Keratinocyte (primary cell): ENCODE data around the gene GPAT3. TPM values are rescaled to one million over a fixed set of nuclear protein-coding genes. Genes with fewer than 3 reads are reported as not detected.
"Not testable (repeated sequence)": the region's sequence is repeated elsewhere in the genome, so short reads cannot be mapped to it uniquely, and the experiment has no call there.

Source experiments
- DNase-seq: peaks from one replicate; pipeline ENCODE4 v3.0.0-alpha.2; 2011; ENCODE audit warnings: low read depth, missing footprints, low spot score
- FAIRE-seq: peaks from 2 replicates; lab custom pipeline; 2011; peaks lifted over from hg19 to GRCh38; lab: Jason Lieb, UNC
- H2AFZ ChIP-seq: 2 replicates; pipeline ENCODE4 v1.6.0; 2012; ENCODE audit warnings: low read length, control low read depth, inconsistent platforms; ENCODE audit not compliant: control insufficient read depth
- H3K27ac ChIP-seq: 2 replicates; pipeline ENCODE4 v1.5.1; 2011; ENCODE audit warnings: low read length; ENCODE audit not compliant: control insufficient read depth, insufficient read depth
- H3K27me3 ChIP-seq: 3 replicates; pipeline ENCODE4 v1.6.0; 2011; ENCODE audit warnings: low read length; ENCODE audit not compliant: control insufficient read depth, insufficient read depth; ENCODE audit errors: extremely low read depth
- H3K36me3 ChIP-seq, 2 experiments: 2 replicates in 1 of 2; 3 replicates in 1 of 2; pipeline ENCODE4 v1.5.1; 2011; ENCODE audit warnings: low read length in 2 of 2, mild to moderate bottlenecking in 1 of 2; ENCODE audit not compliant: control insufficient read depth in 2 of 2, insufficient read depth in 2 of 2; ENCODE audit errors: extremely low read depth in 1 of 2
- H3K4me1 ChIP-seq: 3 replicates; pipeline ENCODE4 v1.5.1; 2011; ENCODE audit warnings: low read length; ENCODE audit not compliant: control insufficient read depth, insufficient read depth; ENCODE audit errors: extremely low read depth
- H3K4me2 ChIP-seq: 3 replicates; pipeline ENCODE4 v1.6.0; 2011; ENCODE audit warnings: low read depth, low read length; ENCODE audit not compliant: control insufficient read depth, insufficient read depth; ENCODE audit errors: extremely low read depth
- H3K4me3 ChIP-seq, 3 experiments: fragments of 200-600 bp in 1 of 3; sonication (generic) in 1 of 3; 2 replicates in 2 of 3; 3 replicates in 1 of 3; pipeline ENCODE4 v1.5.1; 2011 to 2016; ENCODE audit warnings: low read length in 3 of 3, mild to moderate bottlenecking in 3 of 3, control low read depth in 2 of 3, inconsistent platforms in 1 of 3, low read depth in 1 of 3, mixed read lengths in 1 of 3, mixed run types in 1 of 3, moderate library complexity in 1 of 3; ENCODE audit not compliant: control insufficient read depth in 2 of 3, insufficient read depth in 2 of 3; ENCODE audit errors: extremely low read depth in 1 of 3
- H3K79me2 ChIP-seq: 2 replicates; pipeline ENCODE4 v1.6.0; 2012; ENCODE audit warnings: low read length; ENCODE audit not compliant: control insufficient read depth, insufficient read depth
- H3K9ac ChIP-seq: 3 replicates; pipeline ENCODE4 v1.6.0; 2011; ENCODE audit warnings: low read length; ENCODE audit not compliant: control insufficient read depth, insufficient read depth; ENCODE audit errors: extremely low read depth
- H3K9me1 ChIP-seq: 3 replicates; pipeline ENCODE4 v1.6.0; 2011; ENCODE audit warnings: low read length; ENCODE audit not compliant: control insufficient read depth, insufficient read depth; ENCODE audit errors: extremely low read depth
- H3K9me3 ChIP-seq: 2 replicates; pipeline ENCODE4 v1.5.1; 2012; ENCODE audit warnings: low read depth, low read length; ENCODE audit not compliant: control insufficient read depth
- H4K20me1 ChIP-seq: 3 replicates; pipeline ENCODE4 v1.6.0; 2011; ENCODE audit warnings: low read length; ENCODE audit not compliant: control insufficient read depth, insufficient read depth; ENCODE audit errors: extremely low read depth
- EZH2 ChIP-seq: IDR thresholded peaks from one replicate; pipeline ENCODE4 v1.6.1; 2012; ENCODE audit warnings: inconsistent platforms, mild to moderate bottlenecking, low read length, moderate library complexity
- dilution Hi-C: fragments of 300-500 bp; cut with MboI; formaldehyde crosslinking; loops from one replicate; pipeline ENCODE4 v1.7.0; 2020; ENCODE audit warnings: low sequenced_read_pairs; ENCODE audit not compliant: extremely low pct_ligation_motif_present
- polyA plus RNA-seq, 5 experiments: library from polyadenylated mRNA; depleted of rRNA in 3 of 5; stranded (reverse) in 3 of 5; stranded (forward) in 1 of 5; unstranded in 1 of 5; fragments of >200 nt; gene quantifications; 1 replicate in 1 of 5; 2 replicates in 3 of 5; 3 replicates in 1 of 5; pipeline versions ENCODE4 v1.2.1 to v1.2.3, GENCODE V29; 2011 to 2012; ENCODE audit warnings: missing spikeins in 2 of 5, low read depth in 1 of 5, low replicate concordance in 1 of 5
- TF ChIP-seq, protein P1 (sequence below), 3 experiments: IDR thresholded peaks in 1 of 3; conservative IDR thresholded peaks in 1 of 3; optimal IDR thresholded peaks in 1 of 3; 2 replicates in 2 of 3; 3 replicates in 1 of 3; pipeline versions ENCODE3 to v1.5.1; 2011; ENCODE audit warnings: low read length in 3 of 3, mild to moderate bottlenecking in 3 of 3, moderate library complexity in 2 of 3, control low read depth in 1 of 3, inconsistent platforms in 1 of 3; ENCODE audit not compliant: insufficient read depth in 2 of 3; ENCODE audit errors: extremely low read depth in 1 of 3

GPAT3 gene
- polyA plus RNA-seq, 1 donor (not counting 4 experiments of a cell fraction or from before 2014, with no cell fraction given): 2.4 TPM

DNA sequence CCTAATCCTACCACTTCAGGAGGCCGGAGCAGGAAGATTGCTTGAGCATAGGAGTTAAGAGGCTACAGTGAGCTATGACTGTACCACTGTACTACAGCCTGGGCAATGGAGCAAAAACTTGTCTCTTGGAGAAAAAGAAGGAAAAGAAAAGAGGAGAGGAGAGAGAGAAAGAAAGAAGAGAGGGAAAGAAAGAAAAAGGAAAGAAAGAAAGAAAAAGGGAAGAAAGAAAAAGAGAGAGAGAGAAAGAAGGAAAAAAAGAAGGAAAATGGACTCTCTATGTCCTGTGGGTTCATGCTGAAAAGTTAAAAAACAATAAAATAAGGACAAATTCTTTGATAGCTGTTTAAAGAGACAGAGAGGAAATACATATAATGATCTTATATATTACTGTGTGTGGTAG, 37.7 kb upstream of the GPAT3 start:
- no peak overlapping the region for H2AFZ ChIP-seq
- no peak for DNase-seq
- H3K9me1 ChIP-seq: no peaks in the 10 kb centered on the region
- H3K36me3 ChIP-seq: no peaks in the 10 kb centered on the region
- no peaks in the 10 kb centered on the region for H3K4me1 ChIP-seq
- no peak overlapping the region for H3K4me2 ChIP-seq
- no peaks in the 10 kb centered on the region for H3K79me2 ChIP-seq
- no peak overlapping the region for H3K9ac ChIP-seq
- H3K9me3 ChIP-seq: no peaks in the 10 kb centered on the region
- H3K4me3 ChIP-seq: no peak overlapping the region
- H3K27me3 ChIP-seq: no peaks in the 10 kb centered on the region
- TF ChIP-seq, protein P1, sequence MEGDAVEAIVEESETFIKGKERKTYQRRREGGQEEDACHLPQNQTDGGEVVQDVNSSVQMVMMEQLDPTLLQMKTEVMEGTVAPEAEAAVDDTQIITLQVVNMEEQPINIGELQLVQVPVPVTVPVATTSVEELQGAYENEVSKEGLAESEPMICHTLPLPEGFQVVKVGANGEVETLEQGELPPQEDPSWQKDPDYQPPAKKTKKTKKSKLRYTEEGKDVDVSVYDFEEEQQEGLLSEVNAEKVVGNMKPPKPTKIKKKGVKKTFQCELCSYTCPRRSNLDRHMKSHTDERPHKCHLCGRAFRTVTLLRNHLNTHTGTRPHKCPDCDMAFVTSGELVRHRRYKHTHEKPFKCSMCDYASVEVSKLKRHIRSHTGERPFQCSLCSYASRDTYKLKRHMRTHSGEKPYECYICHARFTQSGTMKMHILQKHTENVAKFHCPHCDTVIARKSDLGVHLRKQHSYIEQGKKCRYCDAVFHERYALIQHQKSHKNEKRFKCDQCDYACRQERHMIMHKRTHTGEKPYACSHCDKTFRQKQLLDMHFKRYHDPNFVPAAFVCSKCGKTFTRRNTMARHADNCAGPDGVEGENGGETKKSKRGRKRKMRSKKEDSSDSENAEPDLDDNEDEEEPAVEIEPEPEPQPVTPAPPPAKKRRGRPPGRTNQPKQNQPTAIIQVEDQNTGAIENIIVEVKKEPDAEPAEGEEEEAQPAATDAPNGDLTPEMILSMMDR (optimal IDR thresholded peaks at IDR 0.05 in 1 of 3, IDR thresholded peaks at IDR 0.05 in 1 of 3, conservative IDR thresholded peaks at IDR 0.05 in 1 of 3; ENCODE audit: extremely low read depth in 1 of 3, insufficient read depth in 2 of 3, low read length in 3 of 3): no peak
- no peak overlapping the region for H3K27ac ChIP-seq
- dilution Hi-C loops: no loop called here
- no peak for FAIRE-seq
- H4K20me1 ChIP-seq: no peaks in the 10 kb centered on the region

DNA sequence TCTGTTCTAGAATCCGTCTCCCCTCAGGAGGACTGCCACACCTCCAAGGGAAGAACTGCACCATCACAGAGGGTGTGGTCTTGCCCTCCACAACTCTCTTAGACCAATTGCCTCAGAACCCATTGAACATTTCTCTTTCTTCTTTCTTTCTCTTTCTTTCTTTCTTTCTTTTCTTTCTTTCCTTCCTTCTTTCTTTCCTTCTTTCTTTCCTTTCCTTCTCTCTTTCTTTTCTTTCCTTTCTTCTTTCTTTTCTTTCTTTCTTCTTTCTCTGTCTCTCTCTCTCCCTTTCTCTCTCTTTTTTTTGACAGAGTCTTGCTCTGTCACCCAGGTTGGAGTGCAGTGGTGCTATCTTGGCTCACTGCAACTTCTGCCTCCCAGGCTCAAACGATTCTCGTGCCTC, 34.2 kb upstream of the GPAT3 start:
- H2AFZ ChIP-seq, DNase-seq: not testable (repeated sequence)
- dilution Hi-C loops: loop anchor here (10.0 kb wide), 1 partner anchor 133 kb away; no protein-coding TSS in a partner anchor

DNA sequence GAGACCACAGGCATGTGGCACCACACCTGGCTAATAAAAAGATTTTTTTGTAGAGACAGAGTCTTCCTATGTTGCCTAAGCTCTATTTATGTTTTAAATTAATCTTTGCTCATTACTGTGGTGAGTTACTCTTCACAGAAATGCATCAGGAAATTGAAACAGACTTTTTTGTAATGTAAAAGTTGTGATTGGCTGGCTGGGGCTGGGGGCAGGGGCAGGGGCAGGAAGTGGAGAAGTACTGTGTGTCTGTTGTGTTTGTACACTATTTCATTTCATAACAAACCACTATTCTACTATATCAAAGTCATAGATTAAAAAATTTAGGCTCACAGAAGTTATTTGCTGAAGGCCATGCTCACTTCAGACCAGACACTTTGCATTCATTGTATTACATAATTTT, 31.9 kb upstream of the GPAT3 start:
- DNase-seq (no peak), FAIRE-seq (no peak)
- H3K9me1 ChIP-seq: no peaks in the 10 kb centered on the region
- H3K79me2 ChIP-seq: no peaks in the 10 kb centered on the region
- no peak overlapping the region for H3K4me2 ChIP-seq
- H3K9ac ChIP-seq: no peak overlapping the region
- no peaks in the 10 kb centered on the region for H3K36me3 ChIP-seq
- no peak overlapping the region for H3K4me3 ChIP-seq
- dilution Hi-C loops: loop anchor here (10.0 kb wide), 1 partner anchor 131 kb away; no protein-coding TSS in a partner anchor
- no peaks in the 10 kb centered on the region for H4K20me1 ChIP-seq
- no peaks in the 10 kb centered on the region for H3K9me3 ChIP-seq
- H3K4me1 ChIP-seq: no peaks in the 10 kb centered on the region
- no peak overlapping the region for H3K27ac ChIP-seq
- no peak for TF ChIP-seq EZH2
- TF ChIP-seq, protein P1 (optimal IDR thresholded peaks at IDR 0.05 in 1 of 3, IDR thresholded peaks at IDR 0.05 in 1 of 3, conservative IDR thresholded peaks at IDR 0.05 in 1 of 3; ENCODE audit: extremely low read depth in 1 of 3, insufficient read depth in 2 of 3, low read length in 3 of 3): no peak
- H3K27me3 ChIP-seq: no peaks in the 10 kb centered on the region
- H2AFZ ChIP-seq: no peak overlapping the region

More for the DNA sequence above, 34.2 kb upstream of the GPAT3 start:
- not testable (repeated sequence) for H3K4me1 ChIP-seq, H3K9ac ChIP-seq, H3K79me2 ChIP-seq, H3K4me3 ChIP-seq, FAIRE-seq, H3K27ac ChIP-seq, H3K9me3 ChIP-seq, H3K36me3 ChIP-seq, H3K4me2 ChIP-seq, H3K27me3 ChIP-seq, H4K20me1 ChIP-seq, H3K9me1 ChIP-seq
